Measurements from ENCODE around the gene GRAMD1C.

The GRAMD1C gene

DNA sequence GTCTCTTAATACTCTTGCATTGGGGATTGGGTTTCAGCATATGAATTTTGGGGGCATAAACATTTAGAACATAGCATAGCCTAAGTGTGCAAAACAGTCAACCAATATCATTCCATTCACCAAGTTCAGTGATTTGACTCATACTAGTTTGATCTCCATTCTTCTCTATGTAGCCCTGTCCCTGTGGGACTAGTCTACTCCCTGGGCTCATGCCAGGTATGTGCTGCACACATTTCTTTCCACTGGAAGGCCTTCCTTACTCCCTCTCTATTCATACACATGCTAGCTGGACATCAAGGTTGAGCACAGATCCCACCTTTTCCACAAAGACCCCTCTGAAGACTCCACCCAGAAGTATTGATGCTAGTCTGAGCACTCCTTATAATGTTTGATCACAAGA lies 114.3 kb downstream of the GRAMD1C start:
- no peak for DNase-seq (ENCODE audit: low read depth)

DNA sequence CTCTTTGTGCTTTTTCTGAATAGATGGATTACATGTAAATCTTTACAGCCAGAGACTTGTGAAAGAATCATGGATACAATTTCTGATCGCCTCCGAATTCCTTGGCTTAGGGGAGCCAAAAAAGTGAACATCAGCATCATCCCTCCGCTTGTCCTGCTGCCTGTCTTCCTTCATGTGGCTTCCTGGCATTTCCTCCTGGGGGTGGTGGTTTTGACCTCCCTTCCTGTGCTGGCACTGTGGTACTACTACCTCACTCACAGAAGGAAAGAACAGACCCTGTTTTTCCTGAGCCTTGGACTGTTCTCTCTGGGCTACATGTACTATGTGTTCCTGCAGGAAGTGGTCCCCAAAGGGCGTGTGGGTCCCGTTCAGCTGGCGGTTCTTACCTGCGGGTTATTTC lies 115.1 kb downstream of the GRAMD1C start:
- no peak for DNase-seq (ENCODE audit: low read depth)

- no peak for DNase-seq (ENCODE audit: low read depth)
Measured at GRCh38 chr3:113954091-113954685, 115.6 kb downstream of the GRAMD1C start.

- no peak for DNase-seq (ENCODE audit: low read depth)
Measured at GRCh38 chr3:113963879-113964278, 125.3 kb downstream of the GRAMD1C start.

DNA sequence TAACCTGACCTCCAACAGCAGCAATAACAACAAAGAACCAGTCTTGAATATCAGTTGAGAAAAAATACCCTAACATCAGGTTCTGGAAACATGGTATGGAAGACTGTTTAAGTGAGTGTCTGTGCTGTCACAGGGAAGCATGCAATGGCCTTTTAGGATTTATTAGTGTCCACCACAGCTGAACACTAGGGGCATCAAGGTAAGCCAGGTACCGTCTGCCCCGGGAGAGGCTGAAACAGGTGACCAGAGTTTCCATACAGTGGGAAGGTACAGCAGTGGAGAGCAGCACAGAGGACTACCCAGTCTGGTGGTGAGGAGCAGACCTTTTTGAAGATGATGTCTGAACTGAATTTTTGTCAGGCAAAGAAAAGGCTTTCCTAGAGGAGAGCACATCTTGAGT lies 127.6 kb downstream of the GRAMD1C start:
- no peak for DNase-seq (ENCODE audit: low read depth)

DNA sequence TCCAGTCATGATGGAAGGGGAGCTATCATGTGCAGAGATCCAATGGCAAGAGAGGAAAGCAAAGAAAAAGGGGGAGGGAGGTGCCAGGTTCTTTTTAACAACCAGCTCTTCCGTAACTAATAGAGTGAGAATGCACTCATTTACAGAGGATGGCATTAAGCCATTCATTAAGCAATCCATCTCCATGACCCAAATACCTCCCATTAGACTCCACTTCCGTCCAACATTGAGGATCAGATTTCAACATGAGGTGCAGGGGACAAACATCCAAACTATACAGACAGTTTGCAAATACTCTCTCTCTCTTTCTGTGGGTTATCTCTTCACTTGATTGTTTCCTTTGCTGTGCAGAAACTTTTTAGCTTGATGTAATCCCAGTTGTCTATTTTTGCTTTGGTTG lies 130.4 kb downstream of the GRAMD1C start:
- no peak for DNase-seq (ENCODE audit: low read depth)

DNA sequence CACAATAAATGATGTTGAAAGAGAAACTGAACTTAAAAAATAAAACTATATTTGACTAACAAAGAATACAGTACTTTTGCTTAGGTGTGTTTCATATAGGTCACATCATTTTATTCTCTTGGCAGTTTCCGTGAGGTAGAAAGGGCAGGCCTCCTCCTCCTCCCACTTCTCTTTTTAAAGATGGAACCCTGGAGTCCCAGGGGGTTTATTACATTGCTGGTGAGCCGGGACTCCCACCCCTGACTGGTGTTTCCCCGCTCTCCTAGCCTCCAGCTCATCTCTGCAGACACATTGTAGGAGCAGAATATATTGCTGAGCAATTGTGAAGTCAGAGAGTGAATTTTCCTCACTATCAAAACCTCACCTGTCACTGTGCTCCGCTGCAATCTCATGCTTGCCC lies 139.2 kb downstream of the GRAMD1C start:
- DNase-seq (ENCODE audit: low read depth), result no peak

GRCh38 chr3:113979916-113980315 lies 141.3 kb downstream of the GRAMD1C start:
- DNase-seq (ENCODE audit: low read depth), result no peak

GRCh38 chr3:113981803-113982202 lies 143.2 kb downstream of the GRAMD1C start:
- DNase-seq (ENCODE audit: low read depth), result no peak

DNA sequence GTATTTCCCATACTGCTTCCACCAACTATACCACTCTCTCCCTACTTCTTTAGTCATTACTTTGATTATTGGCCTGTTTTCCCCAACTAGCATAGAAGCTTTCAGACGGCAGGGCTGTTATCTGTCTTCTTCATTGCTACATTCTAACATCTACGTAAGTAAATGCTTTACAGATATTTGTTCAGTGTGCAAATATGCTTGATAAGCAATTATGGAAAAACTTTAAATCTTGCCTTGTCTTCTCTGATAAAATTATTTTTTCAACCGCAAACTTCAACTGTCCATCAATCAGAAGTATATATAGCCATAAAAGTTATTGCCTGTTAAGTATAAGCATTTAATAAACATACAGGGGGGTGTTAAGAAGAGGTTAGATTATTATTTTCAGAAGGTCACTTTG lies 145.0 kb downstream of the GRAMD1C start:
- no peak for DNase-seq (ENCODE audit: low read depth)

DNA sequence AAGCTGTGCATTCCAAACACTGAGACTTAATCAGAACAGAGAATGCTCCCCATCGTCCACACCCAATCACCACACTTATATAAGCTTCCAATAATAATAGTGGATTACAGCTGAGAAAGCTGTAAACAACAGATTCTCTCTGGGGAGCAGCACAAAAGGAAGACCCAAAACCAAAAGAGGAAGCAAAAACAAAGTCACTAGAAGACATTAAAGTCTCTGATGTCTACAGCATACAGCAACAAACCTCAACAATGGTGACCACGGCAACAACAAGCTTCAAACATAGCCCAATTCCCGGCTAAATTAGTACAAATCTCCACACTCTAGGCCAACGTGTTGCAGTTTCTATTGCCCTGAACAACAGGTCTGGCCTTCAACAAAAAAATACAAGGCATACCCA lies 147.0 kb downstream of the GRAMD1C start:
- DNase-seq (ENCODE audit: low read depth), result no peak

Data from activated T-helper 1 cell treated with Interleukin-2 at 50 U/mL for 16 hours (primary cell).